ENCODE measurements around the gene ZNF232. TPM values are rescaled to one million over a fixed set of nuclear protein-coding genes. Genes with fewer than 3 reads are reported as not detected.
"Not testable (repeated sequence)": the region's sequence is repeated elsewhere in the genome, so short reads cannot be mapped to it uniquely, and the experiment has no call there.

Gene ZNF232
- polyA plus RNA-seq, 4 donors: 19.1 to 53.1 (median 21.7) TPM

DNA sequence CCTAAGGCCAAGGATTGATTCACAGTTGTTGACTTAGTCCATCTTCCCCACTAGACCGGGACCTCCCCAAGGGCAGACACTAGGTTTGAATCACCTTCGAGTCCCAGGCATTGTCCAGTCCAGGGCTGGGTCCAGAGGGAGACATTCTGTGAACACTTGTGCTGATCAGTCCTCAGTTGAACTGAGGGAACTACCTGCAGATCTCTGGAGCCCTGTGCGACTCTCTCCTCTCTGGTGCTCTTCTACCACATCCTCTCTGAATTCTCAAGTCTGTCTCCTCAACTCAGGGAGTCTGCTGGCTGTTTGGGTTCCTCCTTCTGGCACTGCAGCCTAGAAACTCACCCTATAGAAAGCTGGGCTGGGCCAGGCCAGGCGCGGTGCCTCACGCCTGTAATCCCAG, 10.8 kb downstream of the ZNF232 start:
- no peak for DNase-seq (ENCODE audit: low read depth in 4 of 4, low spot score in 2 of 4)

DNA sequence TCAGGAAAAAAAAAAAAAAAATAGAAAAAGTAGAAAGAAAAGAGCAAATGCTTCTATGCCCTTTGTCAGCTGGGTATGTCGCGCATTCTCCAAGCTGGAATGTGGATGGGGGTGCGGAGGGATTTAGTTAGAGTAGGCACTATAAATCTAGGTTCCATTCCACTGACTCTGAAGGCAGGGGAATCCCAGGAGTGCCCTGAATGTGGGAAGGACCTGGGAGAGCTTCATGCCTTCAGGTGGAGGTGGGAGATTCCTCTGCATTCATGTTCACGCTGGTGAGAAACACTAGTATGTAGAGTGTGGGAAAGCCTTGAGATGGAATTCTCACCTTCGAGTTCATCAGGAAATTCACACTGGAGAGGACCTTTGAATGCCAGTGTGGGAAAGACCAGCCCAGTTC, 12.4 kb downstream of the ZNF232 start:
- no peak for DNase-seq (ENCODE audit: low read depth in 4 of 4, low spot score in 2 of 4)

DNA sequence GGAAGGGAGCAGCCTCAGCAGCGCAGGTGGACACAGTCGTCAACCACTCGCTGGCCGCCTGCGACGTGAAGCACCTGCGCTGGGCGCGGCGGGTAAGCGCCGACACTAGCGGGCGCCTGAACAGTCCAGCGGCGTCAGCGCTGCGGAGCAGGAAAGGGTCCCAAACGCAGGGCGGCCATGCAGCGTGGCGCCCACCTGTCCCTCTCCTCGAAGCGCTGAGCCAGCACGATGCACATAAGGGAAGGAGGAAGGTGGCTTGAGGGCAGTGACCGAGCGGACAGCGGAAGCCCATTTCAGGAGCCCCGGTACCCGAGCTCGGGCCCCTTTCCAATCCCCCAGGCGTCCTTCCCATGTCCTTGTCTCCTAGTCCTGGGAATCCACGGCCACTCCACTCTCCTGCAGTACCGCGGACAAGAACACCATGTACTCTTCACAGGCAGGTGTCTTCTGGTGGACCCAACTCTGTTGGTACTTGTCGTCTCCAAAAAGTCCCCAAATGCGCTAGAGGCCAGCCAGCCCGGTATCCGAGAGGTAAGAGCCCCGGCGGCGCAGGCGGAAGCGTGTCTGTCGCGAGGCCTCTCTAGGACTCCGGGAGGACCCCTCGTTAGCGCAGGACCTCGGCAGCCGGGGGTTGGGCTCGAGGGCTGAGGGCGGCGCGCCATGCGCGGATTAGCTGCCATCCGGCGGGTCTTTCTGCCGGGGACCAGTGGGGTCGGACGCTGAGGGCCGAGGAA, 14.4 kb downstream of the ZNF232 start:
- DNase-seq (ENCODE audit: low read depth in 4 of 4, low spot score in 2 of 4): peak in 1 of 4 donors; percentile 75

DNA sequence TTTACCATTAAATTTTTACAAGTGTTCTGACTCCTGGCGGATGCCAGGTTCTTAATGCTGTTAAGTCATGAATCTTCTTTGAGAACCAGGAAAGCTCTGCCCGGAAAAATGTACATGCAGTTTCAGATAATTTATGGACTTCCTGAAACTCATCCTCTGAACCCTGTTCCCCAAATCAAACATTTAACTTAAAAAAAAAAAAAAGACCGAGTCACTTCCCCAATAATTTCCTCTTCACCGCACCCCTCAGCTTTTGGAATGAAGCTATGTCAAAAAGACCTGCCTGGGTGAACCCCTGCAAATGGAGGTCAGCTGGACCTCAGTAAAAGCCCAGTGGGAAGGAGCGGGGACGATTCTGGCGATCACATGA, 15.0 kb downstream of the ZNF232 start:
- no peak for DNase-seq (ENCODE audit: low read depth in 4 of 4, low spot score in 2 of 4)

DNA sequence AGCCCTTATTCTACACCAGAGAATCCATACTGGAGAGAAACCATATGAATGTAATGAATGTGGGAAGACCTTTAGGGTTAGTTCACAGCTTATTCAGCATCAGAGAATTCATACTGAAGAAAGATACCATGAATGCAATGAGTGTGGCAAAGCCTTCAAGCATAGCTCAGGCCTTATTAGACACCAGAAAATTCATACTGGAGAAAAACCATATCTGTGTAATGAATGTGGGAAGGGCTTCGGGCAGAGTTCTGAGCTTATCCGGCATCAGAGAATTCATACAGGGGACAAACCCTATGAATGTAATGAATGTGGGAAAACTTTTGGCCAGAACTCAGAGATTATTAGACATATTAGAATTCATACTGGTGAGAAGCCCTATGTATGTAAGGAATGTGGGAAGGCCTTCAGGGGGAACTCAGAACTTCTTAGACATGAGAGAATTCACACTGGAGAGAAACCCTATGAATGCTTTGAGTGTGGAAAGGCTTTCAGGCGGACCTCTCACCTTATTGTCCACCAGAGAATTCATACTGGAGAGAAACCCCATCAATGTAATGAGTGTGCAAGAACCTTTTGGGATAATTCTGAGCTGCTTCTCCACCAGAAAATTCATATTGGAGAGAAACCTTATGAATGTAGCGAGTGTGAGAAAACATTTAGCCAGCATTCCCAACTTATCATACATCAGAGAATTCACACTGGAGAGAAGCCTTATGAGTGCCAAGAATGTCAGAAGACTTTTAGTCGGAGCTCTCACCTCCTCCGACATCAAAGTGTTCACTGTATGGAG, 19.3 kb downstream of the ZNF232 start:
- DNase-seq (ENCODE audit: low read depth in 4 of 4, low spot score in 2 of 4): no peak

DNA sequence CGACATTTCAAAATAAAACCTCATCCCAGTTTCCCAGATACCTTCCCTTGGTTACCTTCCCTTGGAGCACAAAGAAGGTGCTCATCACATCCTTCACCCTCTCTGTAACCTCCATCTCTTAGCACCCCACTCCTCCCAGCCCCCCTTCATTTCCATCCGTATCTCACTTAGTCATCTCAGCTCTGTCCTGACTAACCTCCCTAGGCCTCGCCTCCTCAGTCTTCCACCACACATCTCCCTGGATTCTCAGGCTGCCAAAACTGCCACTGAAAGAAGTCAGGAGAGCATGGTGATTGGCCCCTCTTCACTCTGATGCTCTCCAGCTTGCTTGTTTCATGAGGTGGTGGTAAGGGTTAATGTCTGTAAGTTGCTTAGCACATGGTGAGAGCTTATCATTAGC, 31.1 kb downstream of the ZNF232 start:
- no peak for DNase-seq (ENCODE audit: low read depth in 4 of 4, low spot score in 2 of 4)

DNA sequence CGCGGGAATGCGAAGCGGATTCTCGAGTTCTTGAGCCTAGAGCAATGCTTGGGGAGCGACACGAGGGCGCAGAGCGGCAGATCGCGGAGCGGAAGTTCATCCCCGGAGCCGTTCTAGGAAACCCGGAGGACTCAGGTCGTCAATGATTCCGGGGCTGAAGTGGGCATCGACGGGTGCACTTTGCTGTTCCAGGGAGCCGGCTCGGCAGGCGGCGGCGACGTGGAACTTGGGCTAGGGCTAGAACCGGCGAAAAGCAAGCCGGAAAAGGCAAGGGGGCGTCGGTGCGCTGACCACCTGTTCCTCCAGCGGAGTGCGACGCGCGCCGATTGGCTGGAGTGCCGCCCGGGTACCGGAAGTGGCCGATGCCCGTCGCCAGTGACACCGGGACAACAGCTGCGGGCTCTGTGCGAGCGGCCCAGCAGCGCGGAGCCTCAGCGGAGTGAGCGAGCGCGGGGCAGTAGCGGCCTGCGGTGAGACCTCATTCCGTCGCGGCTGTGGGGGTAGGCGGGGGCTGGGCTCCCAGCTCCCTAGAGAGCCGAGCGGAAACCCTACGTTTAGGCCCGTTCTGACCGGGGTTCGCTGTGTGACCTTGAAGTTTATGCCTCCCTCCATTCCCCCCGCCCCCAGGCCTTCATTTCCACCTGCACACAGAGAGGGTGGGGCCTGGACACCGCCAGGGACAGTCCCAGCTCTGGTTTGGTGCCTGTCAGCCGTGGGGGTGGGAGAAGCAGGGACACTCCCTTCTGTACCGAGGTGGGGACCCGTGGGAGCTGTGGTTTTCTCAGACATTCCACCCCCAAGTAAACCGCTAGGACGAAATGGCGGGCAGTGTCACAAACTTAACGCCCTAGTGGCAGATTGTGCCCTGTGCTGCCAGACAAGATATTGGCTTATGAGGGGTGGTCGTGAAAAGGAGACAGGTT, 33.3 kb downstream of the ZNF232 start, which contains the start of gene ZFP3:
TSS of gene ZFP3 (plus strand) at position 362 of the 923 bp plus-strand sequence. CDS start 13,038 bp downstream, outside the sequence.
- peak; percentile 74 to 82 (median 76) for DNase-seq (ENCODE audit: low read depth in 4 of 4, low spot score in 2 of 4)

DNA sequence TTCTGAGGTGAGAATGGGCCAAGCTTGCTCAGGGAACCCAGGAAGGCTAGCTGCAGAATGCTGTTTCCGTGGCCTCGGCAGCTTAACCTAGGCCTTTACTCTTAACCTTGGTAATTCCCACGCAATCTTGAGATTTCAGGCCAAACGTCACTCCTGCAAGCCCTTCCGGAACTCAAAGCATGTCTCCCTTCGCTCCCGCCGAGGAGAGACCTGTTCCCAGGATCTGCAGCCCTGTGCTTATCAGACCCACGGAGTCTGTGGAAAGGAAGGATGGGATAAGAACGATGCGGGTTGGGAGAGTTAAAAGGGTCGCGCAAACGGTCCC, 33.9 kb downstream of the ZNF232 start:
- no peak for DNase-seq (ENCODE audit: low read depth in 4 of 4, low spot score in 2 of 4)

DNA sequence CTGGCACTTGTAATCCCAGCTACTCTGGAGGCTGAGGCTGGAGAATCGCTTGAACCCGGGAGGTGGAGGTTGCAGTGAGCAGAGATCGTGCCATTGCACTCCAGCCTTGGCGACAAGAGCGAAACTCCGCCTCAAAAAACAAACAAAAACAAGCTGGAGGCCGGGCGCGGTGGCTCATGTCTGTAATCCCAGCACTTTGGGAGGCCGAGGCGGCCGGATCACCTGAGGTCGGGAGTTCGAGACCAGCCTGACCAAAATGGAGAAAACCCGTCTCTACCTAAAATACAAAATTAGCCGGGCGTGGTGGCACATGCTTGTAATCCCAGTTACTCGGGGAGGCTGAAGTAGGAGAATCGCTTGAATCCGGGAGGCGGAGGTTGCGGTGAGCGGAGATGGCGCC, 34.4 kb downstream of the ZNF232 start:
- not testable (repeated sequence) for DNase-seq (ENCODE audit: low read depth in 4 of 4, low spot score in 2 of 4)

DNA sequence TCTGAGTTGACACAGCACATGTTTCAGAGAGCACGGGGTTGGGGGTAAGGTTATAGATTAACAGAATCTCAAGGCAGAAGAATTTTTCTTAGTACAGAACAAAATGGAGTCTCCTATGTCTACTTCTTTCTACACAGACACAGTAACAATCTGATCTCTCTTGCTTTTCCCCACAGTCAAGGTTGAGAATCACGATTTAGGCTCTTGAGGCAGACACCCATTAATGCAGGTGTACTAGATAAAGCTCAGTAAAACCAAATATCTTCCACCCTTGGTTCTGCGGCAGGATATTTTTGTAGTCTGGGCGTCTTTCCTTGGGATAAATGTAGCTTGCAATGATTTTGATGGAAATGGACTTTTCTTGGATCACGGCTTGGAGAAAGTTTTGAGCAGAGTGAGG, 36.2 kb downstream of the ZNF232 start:
- not testable (repeated sequence) for DNase-seq (ENCODE audit: low read depth in 4 of 4, low spot score in 2 of 4)

DNA sequence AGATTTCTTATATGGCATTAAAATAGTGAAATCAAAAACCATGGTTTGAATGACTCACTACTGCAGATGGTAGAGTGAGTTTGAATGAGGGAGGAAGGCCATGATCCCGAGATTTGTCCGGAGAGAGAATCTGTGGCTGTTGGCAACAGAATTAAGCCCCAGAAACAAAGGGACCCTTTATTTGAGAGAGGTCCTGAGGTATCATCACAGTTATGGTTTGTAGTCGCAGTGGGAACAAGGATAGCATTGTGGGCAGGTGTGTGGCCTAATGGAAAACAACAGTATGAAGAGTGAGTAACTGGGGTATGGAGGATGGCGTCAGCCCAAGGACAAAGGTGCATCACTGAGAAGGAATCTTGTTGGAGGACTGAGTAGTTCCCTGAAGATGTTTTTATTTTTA, 42.0 kb downstream of the ZNF232 start:
- no peak for DNase-seq (ENCODE audit: low read depth in 4 of 4, low spot score in 2 of 4)

DNA sequence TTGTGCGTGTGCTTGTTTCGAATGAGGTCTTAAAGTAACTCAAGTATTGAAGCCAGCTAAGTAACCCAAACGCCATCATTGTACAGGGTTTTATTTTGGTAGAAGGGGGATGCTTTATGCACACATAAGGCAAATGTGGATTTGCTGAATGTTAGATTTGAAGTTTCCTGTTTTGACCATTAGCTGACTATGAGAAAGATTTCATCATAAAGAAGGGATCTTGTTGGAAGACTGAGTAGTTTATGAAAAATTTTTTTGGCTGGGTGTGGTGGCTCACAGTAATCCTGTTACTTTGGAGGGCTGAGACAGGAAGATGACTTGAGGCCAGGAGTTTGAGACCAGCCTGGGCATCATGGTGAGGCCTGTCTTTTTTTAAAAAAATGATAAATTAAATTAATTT, 43.4 kb downstream of the ZNF232 start:
- DNase-seq (ENCODE audit: low read depth in 4 of 4, low spot score in 2 of 4): no peak

DNA sequence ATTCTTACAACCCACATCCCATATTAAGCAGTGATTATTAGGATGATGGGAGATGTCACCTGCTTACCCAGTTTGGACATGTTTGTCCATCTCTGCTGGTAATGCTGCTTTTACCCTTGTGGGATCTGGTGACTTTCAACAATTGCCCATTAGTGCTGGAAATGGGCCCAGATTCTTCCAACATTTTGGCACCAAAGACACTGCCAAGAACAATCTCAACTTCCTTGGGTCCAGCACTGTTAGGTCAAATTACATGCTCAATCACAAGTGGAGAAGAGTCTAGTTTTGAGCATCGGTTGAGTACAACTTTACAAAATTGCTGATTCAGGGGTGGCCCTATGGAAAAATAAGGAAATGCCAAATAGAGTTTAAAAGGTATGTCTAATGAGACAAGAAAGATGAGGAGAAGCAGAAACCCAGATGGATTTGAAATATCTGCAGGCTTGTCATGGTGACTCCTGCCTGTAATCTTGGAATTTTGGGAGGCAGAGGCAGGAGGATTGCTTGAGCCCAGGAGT, 46.4 kb downstream of the ZNF232 start:
- DNase-seq (ENCODE audit: low read depth in 4 of 4, low spot score in 2 of 4): no peak

Other genes with a start within 250 kb of the ZNF232 start
- gene C17orf107, start 212.3 kb downstream of the ZNF232 start, polyA plus RNA-seq (ENCODE audit: insufficient read length in 4 of 4): 1 to 10 TPM; 1.2 to 2.4 (median 1.7) TPM
- 1 to 10 TPM; 1.3 to 2.4 (median 1.7) TPM for gene CHRNE, start 208.8 kb downstream of the ZNF232 start, polyA plus RNA-seq (ENCODE audit: insufficient read length in 4 of 4)
- gene GP1BA, start 179.6 kb downstream of the ZNF232 start, polyA plus RNA-seq (ENCODE audit: insufficient read length in 4 of 4): 1 to 10 TPM; 1.4 to 3.1 (median 2.4) TPM
- gene SLC25A11, start 171.8 kb downstream of the ZNF232 start, polyA plus RNA-seq (ENCODE audit: insufficient read length in 4 of 4): 10 to 100 TPM; 71.0 to 94.7 (median 83.0) TPM
- gene RNF167, start 171.6 kb downstream of the ZNF232 start, polyA plus RNA-seq (ENCODE audit: insufficient read length in 4 of 4): 100 to 1,000 TPM; 129 to 142 (median 134) TPM
- 100 to 1,000 TPM; 336 to 541 (median 424) TPM for gene PFN1, start 163.3 kb downstream of the ZNF232 start, polyA plus RNA-seq (ENCODE audit: insufficient read length in 4 of 4)
- 10 to 100 TPM; 17.7 to 35.0 (median 26.8) TPM for gene ENO3, start 160.8 kb downstream of the ZNF232 start, polyA plus RNA-seq (ENCODE audit: insufficient read length in 4 of 4)
- 100 to 1,000 TPM in 3 of 4 donors, 10 to 100 TPM in 1; 97.2 to 111 (median 106) TPM for gene SPAG7, start 144.1 kb downstream of the ZNF232 start, polyA plus RNA-seq (ENCODE audit: insufficient read length in 4 of 4)
- gene CAMTA2, start 124.2 kb downstream of the ZNF232 start, polyA plus RNA-seq (ENCODE audit: insufficient read length in 4 of 4): 10 to 100 TPM; 22.7 to 38.4 (median 27.9) TPM
- 1 to 10 TPM; 6.4 to 9.9 (median 8.5) TPM for gene INCA1, start 114.4 kb downstream of the ZNF232 start, polyA plus RNA-seq (ENCODE audit: insufficient read length in 4 of 4)
- 10 to 100 TPM; 77.1 to 93.7 (median 87.7) TPM for gene KIF1C, start 113.9 kb downstream of the ZNF232 start, polyA plus RNA-seq (ENCODE audit: insufficient read length in 4 of 4)
- gene SLC52A1, start 76.5 kb downstream of the ZNF232 start, polyA plus RNA-seq (ENCODE audit: insufficient read length in 4 of 4): under 1 TPM; 0.21 to 0.51 (median 0.36) TPM
- 10 to 100 TPM; 11.9 to 15.7 (median 14.4) TPM for gene ZFP3, start 33.4 kb downstream of the ZNF232 start, polyA plus RNA-seq (ENCODE audit: insufficient read length in 4 of 4)
- gene USP6, start 4.2 kb upstream of the ZNF232 start, polyA plus RNA-seq (ENCODE audit: insufficient read length in 4 of 4): 10 to 100 TPM in 1 of 4 donors, 1 to 10 TPM in 3; 2.2 to 20.1 (median 3.6) TPM
- gene ZNF594, start 80.0 kb upstream of the ZNF232 start, polyA plus RNA-seq (ENCODE audit: insufficient read length in 4 of 4): 10 to 100 TPM; 16.6 to 28.9 (median 22.7) TPM
- 1 to 10 TPM; 1.2 to 2.4 (median 1.7) TPM for gene SCIMP, start 123.0 kb upstream of the ZNF232 start, polyA plus RNA-seq (ENCODE audit: insufficient read length in 4 of 4)
- gene RABEP1, start 170.4 kb upstream of the ZNF232 start, polyA plus RNA-seq (ENCODE audit: insufficient read length in 4 of 4): 10 to 100 TPM; 51.8 to 70.8 (median 61.8) TPM